Neural crest cell (in vitro differentiated cells): ENCODE data around the gene PSMC3. TPM values are rescaled to one million over a fixed set of nuclear protein-coding genes. Genes with fewer than 3 reads are reported as not detected.
A peak's percentile ranks its signal among the peaks of the same experiment; 100 is the strongest.

ENCODE experiments used
- DNase-seq: peaks from one replicate; pipeline ENCODE4 v3.0.0; 2021; ENCODE audit warnings: low read depth, mixed read lengths, low spot score
- H3K27ac Mint-ChIP-seq: one replicate; pipeline ENCODE4 v1.8.0; 2021; ENCODE audit warnings: mild to moderate bottlenecking, mixed read lengths; ENCODE audit not compliant: unreplicated experiment
- H3K27me3 Mint-ChIP-seq: 2 replicates; pipeline ENCODE4 v1.8.0; 2021; ENCODE audit warnings: low read depth, mild to moderate bottlenecking, mixed read lengths
- H3K36me3 Mint-ChIP-seq: 2 replicates; pipeline ENCODE4 v1.8.0; 2021; ENCODE audit warnings: low read depth, mild to moderate bottlenecking, mixed read lengths
- H3K4me1 Mint-ChIP-seq: 2 replicates; pipeline ENCODE4 v1.8.0; 2021; ENCODE audit warnings: mixed read lengths
- H3K4me3 Mint-ChIP-seq: one replicate; pipeline ENCODE4 v1.8.0; 2021; ENCODE audit warnings: mild to moderate bottlenecking, mixed read lengths
- H3K9me3 Mint-ChIP-seq: 2 replicates; pipeline ENCODE4 v1.8.0; 2021; ENCODE audit warnings: mixed read lengths
- CTCF ChIP-seq: fragments of 200-600 bp; sonication (generic); conservative IDR thresholded peaks from 2 replicates; pipeline ENCODE4 v1.5.0; 2021; ENCODE audit warnings: antibody characterized with exemption, mild to moderate bottlenecking
- total RNA-seq: library from RNA; stranded (reverse); gene quantifications from 2 replicates; pipeline ENCODE4 v1.2.1, GENCODE V29; 2021

The PSMC3 gene
- total RNA-seq, 1 donor from 2014 or later: 197 TPM

- Mint-ChIP-seq H3K36me3 (no peaks in the 10 kb centered on the region), H3K4me3 (no peak overlapping the region), H3K9me3 (no peaks in the 10 kb centered on the region), H3K27me3 (no peaks in the 10 kb centered on the region), H3K4me1 (no peaks in the 10 kb centered on the region), H3K27ac (peak overlapping the region; percentile 78)
- no peak for DNase-seq
- no peak for TF ChIP-seq CTCF
These were observed 34.4 kb downstream of the PSMC3 start for GRCh38 chr11:47391711-47392432.

DNA sequence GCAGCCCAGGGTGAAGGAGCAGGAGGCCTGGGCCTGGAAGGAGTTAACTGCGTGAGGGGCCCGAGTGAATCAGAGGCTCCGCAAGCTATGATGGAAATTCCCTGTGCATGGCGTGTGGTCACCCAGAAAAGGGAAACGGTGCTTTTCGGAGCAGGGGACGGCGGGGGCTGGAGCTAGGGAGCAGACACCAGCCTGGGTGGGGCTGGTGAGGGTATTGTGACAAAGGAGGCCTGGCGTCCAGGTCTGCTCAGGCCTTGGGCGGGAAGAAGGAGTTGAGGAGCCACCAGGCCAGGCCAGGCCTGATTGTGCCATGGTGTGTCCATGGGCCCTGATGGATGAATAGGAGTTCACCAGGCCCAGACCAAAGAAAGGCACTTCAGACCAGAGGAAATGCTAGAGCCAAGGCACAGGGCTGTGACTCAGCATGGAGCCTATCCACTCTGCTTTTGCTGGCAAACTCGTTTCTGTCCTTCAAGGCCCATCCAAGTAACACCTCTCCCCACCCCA is 35.1 kb downstream of the PSMC3 start:
- peak overlapping the region; percentile 75 for H3K27ac Mint-ChIP-seq
- no peak for DNase-seq
- no peaks in the 10 kb centered on the region for H3K36me3 Mint-ChIP-seq
- no peak for TF ChIP-seq CTCF
- H3K9me3 Mint-ChIP-seq: no peaks in the 10 kb centered on the region
- no peaks in the 10 kb centered on the region for H3K27me3 Mint-ChIP-seq
- no peaks in the 10 kb centered on the region for H3K4me1 Mint-ChIP-seq
- no peak overlapping the region for H3K4me3 Mint-ChIP-seq

GRCh38 chr11:47390422-47390760 is 35.8 kb downstream of the PSMC3 start:
- Mint-ChIP-seq H3K36me3 (no peaks in the 10 kb centered on the region), H3K27ac (no peak overlapping the region), H3K4me3 (no peak overlapping the region), H3K9me3 (no peaks in the 10 kb centered on the region), H3K4me1 (no peaks in the 10 kb centered on the region), H3K27me3 (no peaks in the 10 kb centered on the region)
- no peak for TF ChIP-seq CTCF
- no peak for DNase-seq

DNA sequence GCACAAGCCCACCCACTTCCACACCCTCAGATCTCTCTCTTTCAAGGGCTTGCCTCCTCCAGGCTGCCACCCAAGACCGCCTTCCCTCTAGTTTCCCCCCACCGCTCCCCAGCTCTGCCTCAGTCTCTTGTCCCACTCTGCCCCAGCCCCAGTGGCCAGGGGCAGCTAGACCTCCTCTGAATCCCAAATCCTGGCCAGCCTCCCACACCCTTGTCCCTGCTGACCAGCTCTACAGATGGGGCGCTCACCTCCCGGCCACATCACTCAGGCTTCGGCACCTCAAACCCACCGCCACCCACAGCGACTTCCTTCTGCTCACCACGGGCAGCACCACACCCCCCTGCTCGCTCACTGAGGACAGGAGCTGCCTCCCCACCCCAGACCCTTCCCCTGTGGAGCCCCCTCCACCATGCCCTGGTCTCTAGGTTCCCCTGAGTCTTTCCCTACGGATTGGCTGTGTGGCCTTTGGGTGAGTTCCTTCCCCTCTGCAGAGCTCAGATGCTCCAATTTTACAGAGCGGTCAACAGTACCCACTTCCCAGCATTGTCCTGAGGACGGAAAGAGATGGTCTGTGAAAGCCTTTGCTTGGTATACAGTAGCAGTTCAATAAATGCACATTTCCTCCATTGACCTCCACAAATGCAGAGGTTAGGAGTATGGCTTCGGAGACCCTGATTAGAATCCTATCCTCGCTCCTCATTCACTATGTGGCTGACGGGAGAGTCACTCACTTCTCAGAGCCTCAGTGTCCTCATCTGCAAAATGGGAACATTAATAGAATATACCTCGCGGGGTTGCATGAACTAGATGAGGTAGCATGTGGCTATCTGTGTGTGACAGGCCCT is 36.4 kb downstream of the PSMC3 start:
- Mint-ChIP-seq H3K36me3 (no peaks in the 10 kb centered on the region), H3K27me3 (no peaks in the 10 kb centered on the region), H3K9me3 (no peaks in the 10 kb centered on the region)

More for the DNA sequence above, 36.4 kb downstream of the PSMC3 start:
- H3K4me1 Mint-ChIP-seq: no peaks in the 10 kb centered on the region
- DNase-seq: no peak
- no peak for TF ChIP-seq CTCF
- H3K27ac Mint-ChIP-seq: peak overlapping the region; percentile 50
- H3K4me3 Mint-ChIP-seq: no peak overlapping the region
